Embryonic facial prominence (tissue), 1 donor: ENCODE results near the gene SP140.
"Not testable (repeated sequence)": the region's sequence is repeated elsewhere in the genome, so short reads cannot be mapped to it uniquely, and the experiment has no call there.

Experiments used
- DNase-seq: peaks from one replicate; pipeline ENCODE4 v3.0.0-alpha.2; 2016; ENCODE audit errors: extremely low spot score

Gene SP140

DNA sequence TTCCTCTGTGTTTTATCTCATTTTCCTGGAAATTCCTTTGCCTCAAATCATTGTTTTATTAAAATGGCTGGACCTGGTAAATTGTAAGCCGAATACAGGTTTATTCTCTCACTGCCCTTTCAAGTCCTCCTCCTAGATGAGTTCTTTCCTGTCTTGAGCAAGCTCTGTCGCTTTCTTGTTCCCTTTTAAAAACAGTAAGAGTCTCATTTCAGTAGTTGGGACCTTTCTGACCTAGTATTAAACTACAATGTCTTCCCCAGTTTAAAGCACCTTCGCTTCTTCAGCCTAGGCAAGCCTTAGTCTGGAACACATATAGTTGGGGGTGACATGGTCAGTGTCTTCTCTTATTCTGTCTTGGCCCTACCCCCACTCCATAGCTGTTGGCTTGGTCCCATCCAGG is 60.5 kb downstream of the SP140 start:
- no peak for DNase-seq

GRCh38 chr2:230289311-230289710 is 63.8 kb downstream of the SP140 start:
- not testable (repeated sequence) for DNase-seq

DNA sequence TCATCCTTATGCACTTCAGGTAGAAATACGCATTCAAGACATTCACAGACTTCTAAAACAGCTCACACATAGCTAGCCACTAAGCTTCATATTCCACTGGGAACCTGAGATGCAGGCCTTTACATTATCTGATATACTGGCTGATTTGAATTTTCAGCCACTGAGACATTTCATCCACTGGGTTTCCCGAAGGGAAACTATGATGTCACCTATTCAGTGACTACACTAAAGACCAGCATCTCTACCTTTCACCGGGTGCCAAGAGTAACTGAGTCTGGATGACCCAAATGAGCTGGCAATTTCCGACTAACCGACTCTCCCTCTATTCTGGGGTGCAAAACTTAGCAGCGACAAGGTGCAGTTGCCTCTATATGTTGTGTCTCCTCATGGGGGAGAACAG is 69.7 kb downstream of the SP140 start:
- DNase-seq = no peak

DNA sequence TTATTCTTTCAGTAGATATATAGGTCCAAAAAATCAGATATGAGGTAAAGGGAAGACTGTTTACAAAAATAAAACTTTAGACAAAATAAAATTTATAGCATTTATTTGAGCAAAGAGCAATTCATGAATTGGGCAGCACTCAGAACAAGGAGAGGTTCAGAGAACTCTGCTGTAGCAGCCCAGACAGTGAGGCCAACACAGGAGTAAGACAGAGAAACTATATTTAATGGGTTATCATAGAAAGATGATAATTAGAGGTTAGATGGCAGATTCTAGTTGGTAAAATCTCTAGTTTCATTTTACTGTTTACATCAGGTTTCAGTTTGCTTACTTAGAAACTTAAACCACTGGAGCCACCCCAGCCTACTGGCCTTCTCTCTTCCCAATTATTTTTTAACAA is 71.4 kb downstream of the SP140 start:
- no peak for DNase-seq

GRCh38 chr2:230299618-230300017 is 74.1 kb downstream of the SP140 start:
- no peak for DNase-seq

- no peak for DNase-seq
Measured at GRCh38 chr2:230305416-230306275, 80.1 kb downstream of the SP140 start.

DNA sequence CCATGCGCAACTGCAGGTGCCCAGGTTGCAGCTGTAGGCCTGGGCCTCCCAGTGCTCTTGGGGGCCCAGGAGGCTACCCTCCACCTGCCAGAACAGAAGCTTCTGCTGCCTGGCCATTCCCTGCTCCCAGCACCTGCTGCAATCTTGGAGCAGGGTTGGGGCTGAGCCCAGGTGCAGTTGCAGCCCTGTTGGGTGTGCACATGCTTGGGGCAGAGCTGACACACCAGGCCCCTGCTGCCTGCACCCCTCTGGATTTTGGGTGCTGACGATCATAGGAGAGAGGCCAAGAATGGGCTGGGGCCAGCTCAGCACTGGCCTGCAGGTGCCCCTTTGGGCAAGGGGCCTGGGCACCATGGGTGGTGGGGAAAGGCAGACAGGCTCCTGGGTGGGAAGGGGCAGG is 80.9 kb downstream of the SP140 start:
- DNase-seq = no peak

- no peak for DNase-seq
Measured at GRCh38 chr2:230307485-230307884, 81.9 kb downstream of the SP140 start.

DNA sequence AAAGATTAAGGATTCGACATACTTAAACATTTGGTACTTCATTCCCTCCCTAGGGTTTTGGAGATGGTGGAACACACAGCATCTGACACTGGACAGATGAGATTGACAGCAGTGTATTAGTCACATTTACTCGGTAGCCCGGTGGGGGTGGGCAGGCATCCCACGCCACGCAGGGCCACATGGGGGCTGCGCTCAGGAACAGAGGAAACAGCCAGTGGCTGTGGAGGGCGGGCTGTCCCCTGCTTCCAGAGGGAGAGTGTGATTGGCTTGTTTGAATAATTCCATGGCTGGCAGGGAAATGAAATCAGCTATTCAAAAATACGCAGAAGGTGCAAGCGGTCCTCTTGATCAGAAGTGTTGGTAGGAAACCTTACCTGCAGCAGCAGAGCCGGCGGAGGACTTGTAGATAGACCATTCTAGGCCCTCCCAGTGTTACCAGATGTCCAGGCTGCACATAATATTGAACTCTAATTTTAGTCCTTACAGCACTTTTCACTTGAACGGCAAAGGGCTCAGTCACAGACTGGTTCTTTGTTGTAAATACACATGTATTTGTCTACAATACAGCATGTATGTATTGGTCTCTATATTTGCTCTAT is 83.0 kb downstream of the SP140 start:
- DNase-seq = no peak

GRCh38 chr2:230310792-230311191 is 85.3 kb downstream of the SP140 start:
- DNase-seq = not testable (repeated sequence)

DNA sequence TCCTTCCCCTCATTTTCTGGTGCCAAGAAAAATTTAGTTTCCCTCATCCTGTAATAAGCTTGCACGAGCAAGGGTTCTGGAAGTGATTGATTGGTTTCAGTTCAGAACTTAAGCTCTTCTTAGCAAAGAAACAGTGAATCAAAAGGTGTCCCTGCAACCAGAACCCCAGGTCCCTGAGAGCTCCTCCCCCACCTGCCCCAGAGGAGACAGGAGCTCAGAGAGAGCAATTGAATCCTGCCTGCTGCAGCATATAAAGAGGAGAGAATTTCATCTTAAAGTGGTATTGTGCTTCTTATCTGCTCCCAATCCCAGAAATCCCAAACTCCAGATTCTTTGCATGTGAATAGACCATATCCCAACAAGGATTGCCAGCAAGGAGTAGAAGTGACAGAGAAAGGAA is 86.1 kb downstream of the SP140 start:
- not testable (repeated sequence) for DNase-seq

DNA sequence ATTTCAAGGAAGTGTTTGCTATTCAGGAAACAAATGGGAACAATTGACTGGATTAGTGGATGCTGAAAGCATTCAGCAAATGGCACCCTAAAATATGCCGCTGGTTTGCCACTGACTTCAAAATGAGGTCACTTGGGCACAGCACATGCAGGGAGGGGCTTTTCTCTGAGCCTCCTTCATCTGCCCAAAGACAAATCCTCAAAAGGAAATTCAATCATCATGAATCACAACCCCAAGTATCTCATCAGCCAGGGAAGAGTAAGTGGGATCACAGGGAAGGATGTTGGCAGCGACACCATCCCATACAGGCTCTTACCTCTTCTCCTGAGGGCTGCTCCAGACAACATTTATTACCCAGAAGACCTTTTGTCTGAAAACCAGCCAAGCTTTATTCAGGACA is 87.1 kb downstream of the SP140 start:
- DNase-seq = no peak

GRCh38 chr2:230317366-230317765 is 91.8 kb downstream of the SP140 start:
- no peak for DNase-seq

DNA sequence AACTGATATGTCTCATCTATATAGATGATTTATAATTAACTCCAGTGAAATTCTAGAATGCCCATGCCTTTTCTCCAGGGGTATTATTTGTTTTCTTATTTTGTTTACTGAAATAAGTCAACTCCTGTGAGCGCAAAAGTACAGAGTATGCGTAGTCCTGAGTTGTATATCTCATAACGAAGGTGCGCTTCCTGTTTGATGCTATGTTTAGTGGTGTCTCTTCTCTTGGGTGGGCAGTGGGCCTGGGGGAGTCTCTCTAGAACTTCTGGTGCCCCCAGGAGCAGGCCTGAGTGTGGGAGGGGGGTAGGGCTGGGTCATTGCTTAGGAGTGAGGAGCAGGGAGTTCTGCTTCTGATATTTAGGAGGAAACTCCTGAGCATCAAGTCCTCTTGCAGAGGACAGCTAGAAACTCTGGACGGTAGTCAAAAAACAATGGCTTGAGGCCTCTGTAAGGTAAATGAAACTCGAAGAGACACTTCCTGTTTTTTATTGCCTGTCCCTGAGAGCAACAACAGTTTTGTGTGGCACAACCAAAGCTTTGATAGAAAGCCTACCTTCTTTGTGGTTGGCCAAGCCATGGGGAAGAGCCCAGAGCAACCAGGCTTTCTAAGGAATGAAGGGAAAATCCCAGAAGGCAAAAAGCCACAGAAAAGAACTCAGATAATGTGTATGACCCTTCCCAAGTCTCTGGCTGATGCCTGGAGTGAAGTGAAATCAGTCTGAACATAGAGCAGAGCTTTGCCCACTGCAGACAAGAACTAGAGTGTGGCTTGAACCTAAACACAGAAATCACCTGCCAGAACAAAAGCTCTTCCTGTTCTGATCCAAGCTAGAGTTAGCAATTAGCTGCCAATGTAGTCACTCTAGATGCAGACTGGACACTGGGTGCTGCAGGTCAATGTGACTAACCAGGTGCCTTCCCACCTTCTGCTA is 92.9 kb downstream of the SP140 start:
- no peak for DNase-seq

- DNase-seq = no peak
Measured at GRCh38 chr2:230319211-230319862, 93.8 kb downstream of the SP140 start.

DNA sequence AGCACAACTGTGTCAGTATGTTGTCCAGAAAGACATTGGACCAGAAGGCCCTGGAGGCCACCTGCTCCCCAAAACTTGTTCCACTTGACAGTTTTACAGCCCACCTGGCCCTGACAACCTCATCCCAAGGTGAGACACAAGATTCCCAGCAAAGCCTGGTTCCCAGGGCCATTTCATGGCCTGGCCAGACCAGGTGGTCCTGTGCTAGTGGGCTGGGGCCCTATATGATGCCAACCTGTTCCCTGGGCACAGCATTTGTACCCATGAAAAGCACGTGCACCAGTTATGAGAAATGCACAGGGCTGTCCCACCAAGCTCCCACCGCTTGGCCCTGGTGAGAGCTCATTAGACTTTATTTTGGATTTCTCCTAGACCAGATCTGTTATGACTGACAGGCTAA is 95.5 kb downstream of the SP140 start:
- DNase-seq = no peak

GRCh38 chr2:230322561-230323384 is 97.2 kb downstream of the SP140 start:
- DNase-seq = no peak

DNA sequence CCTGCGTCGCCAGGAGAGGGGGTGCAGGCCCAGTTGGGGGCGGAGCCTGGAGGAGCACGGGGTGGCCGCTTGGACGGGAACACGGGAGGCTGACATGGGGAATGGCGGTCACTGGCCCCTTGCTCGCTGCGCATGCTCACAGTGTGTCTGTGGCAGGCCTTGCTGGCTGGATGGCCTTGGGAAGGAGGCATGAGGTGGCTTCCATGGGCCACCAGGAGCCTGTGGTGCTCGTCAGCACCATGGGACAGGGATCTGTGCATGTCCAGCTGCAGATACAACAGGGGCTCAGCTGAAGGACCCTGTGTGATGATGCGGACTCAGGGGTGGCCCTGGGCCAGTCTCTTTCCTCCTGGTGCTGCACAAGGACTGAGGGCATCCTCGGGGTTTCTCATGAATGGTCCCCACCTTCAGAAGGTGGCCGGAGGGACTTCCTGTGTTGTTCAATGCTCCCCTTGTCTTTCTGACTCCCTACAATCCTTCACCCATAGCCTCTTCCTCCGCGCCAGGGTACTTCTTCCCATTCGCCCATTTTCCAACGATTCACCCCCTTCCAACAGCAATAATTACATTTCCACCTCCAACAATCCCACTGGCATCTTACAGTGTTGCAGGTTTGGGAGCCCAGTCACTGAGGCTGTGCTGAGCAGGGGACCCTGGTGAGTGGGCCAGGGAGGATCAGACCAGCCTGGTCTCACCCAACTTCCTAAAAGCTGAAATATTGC is 98.0 kb downstream of the SP140 start:
- DNase-seq = no peak

GRCh38 chr2:230324503-230324902 is 99.0 kb downstream of the SP140 start:
- DNase-seq = no peak
